ENCODE results near the gene SOCS1. TPM values are rescaled to one million over a fixed set of nuclear protein-coding genes. Genes with fewer than 3 reads are reported as not detected.

Gene SOCS1
- total RNA-seq, 1 donor from 2014 or later: 0.79 TPM

GRCh38 chr16:11254913-11255736, 879 bp downstream of the SOCS1 start:
- DNase-seq (ENCODE audit: low read depth): peak; percentile 21
- Histone ChIP-seq H3K4me3 (ENCODE audit: low read depth, low read length) (peak overlapping the region; percentile 70), H3K36me3 (ENCODE audit: control insufficient read depth, insufficient read depth, low read length) (no peaks in the 10 kb centered on the region), H3K27me3 (ENCODE audit: control insufficient read depth, insufficient read depth, low read length) (no peaks in the 10 kb centered on the region)
- FAIRE-seq: no peak
- TF ChIP-seq CTCF (IDR thresholded peaks at IDR 0.05; ENCODE audit: insufficient read depth, low read length, severe bottlenecking): peak; percentile 15

- TF ChIP-seq CTCF (IDR thresholded peaks at IDR 0.05; ENCODE audit: insufficient read depth, low read length, severe bottlenecking): no peak
- no peaks in the 10 kb centered on the region for H3K36me3 ChIP-seq (ENCODE audit: control insufficient read depth, insufficient read depth, low read length)
- DNase-seq (ENCODE audit: low read depth) (no peak), FAIRE-seq (no peak)
- no peaks in the 10 kb centered on the region for H3K27me3 ChIP-seq (ENCODE audit: control insufficient read depth, insufficient read depth, low read length)
- H3K4me3 ChIP-seq (ENCODE audit: low read depth, low read length): peak overlapping the region; percentile 70
These were observed 1.8 kb downstream of the SOCS1 start for GRCh38 chr16:11253995-11254912.

GRCh38 chr16:11253009-11253994, 2.7 kb downstream of the SOCS1 start:
- H3K27me3 ChIP-seq (ENCODE audit: control insufficient read depth, insufficient read depth, low read length): no peaks in the 10 kb centered on the region
- TF ChIP-seq CTCF (IDR thresholded peaks at IDR 0.05; ENCODE audit: insufficient read depth, low read length, severe bottlenecking): no peak
- FAIRE-seq (no peak), DNase-seq (ENCODE audit: low read depth) (peak; percentile 32)
- H3K4me3 ChIP-seq (ENCODE audit: low read depth, low read length): no peak overlapping the region
- H3K36me3 ChIP-seq (ENCODE audit: control insufficient read depth, insufficient read depth, low read length): no peaks in the 10 kb centered on the region

GRCh38 chr16:11252482-11252931, 3.5 kb downstream of the SOCS1 start:
- no peak for DNase-seq (ENCODE audit: low read depth)
- no peak for TF ChIP-seq CTCF (IDR thresholded peaks at IDR 0.05; ENCODE audit: insufficient read depth, low read length, severe bottlenecking)
- no peak overlapping the region for H3K4me3 ChIP-seq (ENCODE audit: low read depth, low read length)
- no peaks in the 10 kb centered on the region for H3K36me3 ChIP-seq (ENCODE audit: control insufficient read depth, insufficient read depth, low read length)
- no peaks in the 10 kb centered on the region for H3K27me3 ChIP-seq (ENCODE audit: control insufficient read depth, insufficient read depth, low read length)
- FAIRE-seq: no peak
